ENCODE results near the gene TEX13D.

Gene TEX13D

DNA sequence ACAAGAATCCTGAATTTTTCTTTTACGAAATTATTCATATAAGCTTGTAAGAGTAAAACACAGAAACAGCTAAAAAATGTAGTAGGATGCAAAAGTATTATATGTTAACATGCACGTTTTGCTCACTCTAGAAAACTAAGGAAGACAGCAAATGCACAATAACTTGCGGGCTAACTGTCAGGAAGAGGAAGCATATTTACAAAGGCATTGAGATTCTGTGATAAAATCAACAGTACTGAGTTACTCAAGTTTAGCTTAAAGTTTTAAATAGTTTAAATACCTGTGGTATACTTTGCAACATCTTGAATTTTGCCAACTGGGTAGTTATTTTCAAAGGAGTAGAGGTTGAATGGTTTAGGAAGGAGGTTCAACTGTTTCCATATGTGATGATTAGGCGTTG is 50.9 kb downstream of the TEX13D start:
- TF ChIP-seq ZNF274 (IDR thresholded peaks at IDR 0.05; ENCODE audit: low read depth, low read length), result no peak
- H3K4me3 ChIP-seq (ENCODE audit: low read length), result no peak overlapping the region

DNA sequence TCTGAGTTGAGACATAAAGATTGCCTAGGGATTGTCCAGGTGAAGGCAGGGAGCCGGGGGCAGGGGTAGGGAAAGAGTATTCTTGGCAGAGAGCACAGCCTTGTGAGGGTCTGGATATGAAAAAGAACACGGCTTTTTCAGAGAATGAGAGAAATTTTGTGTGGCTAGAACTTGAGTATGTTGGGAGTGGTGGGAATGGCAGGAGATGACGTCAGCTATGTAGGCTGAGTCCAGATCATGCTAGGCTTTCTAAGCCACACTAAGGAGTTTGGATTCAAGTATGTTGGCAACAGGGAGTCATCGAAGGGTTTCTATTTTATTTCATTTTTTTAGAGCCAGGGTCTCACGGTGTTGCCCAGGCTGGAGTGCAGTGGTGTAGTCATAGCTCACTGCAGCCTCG is 53.9 kb downstream of the TEX13D start:
- TF ChIP-seq ZNF274 (IDR thresholded peaks at IDR 0.05; ENCODE audit: low read depth, low read length), result no peak
- H3K4me3 ChIP-seq (ENCODE audit: low read length), result no peak overlapping the region

All from GM08714 (cell line).